Stimulated activated CD8-positive, alpha-beta memory T cell treated with anti-CD3 and anti-CD28 coated beads, Interleukin-12 subunit alpha, Interleukin-12 subunit beta, amount 100 ng/mL, for 24 hours (primary cell): ENCODE measurements around the gene SLC24A3.

ENCODE experiments used
- DNase-seq: peaks from one replicate; pipeline ENCODE4 v3.0.0-alpha.2; 2020; ENCODE audit errors: extremely low read depth

Gene SLC24A3

DNA sequence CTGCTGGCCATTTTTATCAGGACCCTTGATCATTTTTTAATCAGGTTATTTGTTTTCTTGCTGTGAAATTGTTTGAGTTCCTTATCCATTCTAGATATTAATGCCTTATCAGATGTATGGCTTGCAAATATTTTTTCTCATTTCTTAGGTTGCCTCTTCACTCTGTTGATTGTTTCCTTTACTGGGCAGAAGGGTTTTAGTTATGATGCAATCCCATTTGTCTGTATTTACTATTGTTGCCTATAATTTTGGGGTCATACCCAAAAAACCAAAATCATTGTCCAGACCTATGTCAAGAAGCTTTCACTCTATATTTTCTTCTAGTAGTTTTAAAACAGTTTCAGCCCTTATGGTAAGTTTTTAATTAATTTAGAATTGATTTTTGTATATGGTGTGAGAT lies 172.5 kb downstream of the SLC24A3 start:
- DNase-seq = no peak

DNA sequence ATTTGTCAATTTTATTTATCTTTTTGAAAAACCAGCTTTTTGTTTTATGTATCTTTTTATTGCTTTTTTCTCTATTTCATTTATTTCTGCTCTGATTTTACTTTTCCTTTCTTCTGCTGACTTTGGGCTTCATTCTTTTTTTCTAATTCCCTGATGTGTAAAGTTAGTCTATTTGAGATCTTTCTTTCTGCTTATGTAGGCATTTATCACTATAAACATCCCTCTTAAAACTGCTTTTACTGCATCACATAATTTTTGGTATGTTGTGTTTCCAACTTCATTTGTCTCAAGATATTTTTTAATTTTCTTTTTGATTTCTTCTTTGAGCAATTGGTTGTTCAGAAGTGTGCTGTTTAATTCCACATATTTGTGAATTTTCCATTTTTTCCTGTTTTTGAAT lies 174.8 kb downstream of the SLC24A3 start:
- no peak for DNase-seq

DNA sequence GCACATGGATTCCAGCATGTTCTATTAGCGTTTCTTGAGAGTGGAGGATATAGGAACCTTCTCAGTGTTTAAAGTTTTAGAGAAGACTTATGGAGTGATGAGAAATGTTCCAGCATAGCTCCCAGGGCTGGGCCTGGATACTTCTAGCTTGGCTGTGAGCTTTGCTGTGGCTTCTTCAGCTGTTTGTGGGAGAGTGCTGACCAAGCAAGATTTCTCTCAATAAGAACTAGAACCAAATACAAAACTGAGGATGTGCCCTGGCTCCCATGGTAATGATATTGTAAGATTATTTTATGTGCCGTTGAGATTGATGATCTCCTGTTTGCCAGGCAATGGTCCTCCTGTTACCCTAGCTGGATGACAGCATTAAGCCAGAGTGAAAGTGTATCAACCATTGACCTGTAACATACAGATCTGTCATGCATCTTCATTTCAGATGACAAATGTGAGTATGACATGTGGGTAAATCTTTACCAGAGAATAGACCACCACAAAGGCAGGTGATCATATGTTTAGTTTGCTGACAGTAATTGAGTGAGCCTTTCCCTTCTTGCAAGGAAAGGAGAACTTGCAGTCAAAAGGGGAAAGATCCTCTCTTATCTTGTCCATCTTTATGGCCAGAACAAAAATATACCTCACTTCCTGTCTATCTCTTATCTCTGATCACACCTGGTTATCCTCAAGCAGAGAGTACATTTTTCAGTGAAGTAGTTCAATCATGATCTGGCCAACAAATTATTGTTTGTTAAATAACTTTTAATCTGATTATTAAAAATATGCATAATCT lies 180.1 kb downstream of the SLC24A3 start:
- DNase-seq = no peak

DNA sequence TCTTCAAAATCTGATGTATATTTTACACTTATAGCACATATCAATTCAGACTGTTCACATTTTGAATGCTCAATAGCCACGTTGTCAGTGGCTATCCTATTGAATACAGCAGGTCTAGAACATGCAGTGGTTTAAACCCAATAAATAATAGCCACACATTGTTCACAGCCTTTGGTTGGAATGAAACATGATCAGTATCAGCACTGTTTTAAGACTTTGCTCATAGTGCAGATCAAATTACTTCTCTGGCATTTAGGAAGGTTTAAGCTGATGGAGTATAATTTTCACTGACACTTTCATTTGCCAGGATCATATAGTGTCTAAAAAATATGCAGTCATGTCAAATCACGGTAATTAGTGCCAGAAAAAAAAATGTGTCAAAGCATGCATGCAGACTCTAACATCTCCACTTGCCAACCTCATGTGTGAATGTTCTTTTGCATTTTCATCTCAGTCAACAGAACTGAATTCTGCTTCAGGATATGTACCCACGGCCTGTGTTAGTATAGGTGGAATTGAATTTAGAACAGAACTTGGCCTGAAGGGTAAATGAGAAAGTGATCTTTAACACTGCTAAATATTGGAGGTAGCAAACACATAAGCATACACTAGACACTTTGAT lies 184.1 kb downstream of the SLC24A3 start:
- DNase-seq = no peak

DNA sequence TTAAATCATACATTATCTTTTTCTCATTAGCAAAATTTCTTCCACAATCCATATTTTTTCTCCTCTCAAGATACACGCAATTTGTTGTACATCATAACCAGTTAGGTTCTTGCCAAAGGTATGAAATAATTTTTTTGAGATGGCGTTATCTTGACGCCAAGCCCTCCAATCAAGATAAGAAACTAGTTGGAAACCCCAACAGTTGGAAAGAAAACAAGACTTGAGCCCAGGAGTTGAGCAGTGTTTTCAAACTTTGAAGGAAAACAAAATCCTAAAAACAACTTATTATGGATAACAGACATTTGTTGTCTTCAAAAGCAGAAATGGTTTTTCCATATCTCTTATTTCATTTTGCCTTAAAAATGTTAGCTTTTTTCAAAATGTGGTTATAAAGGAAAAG lies 184.8 kb downstream of the SLC24A3 start:
- no peak for DNase-seq

DNA sequence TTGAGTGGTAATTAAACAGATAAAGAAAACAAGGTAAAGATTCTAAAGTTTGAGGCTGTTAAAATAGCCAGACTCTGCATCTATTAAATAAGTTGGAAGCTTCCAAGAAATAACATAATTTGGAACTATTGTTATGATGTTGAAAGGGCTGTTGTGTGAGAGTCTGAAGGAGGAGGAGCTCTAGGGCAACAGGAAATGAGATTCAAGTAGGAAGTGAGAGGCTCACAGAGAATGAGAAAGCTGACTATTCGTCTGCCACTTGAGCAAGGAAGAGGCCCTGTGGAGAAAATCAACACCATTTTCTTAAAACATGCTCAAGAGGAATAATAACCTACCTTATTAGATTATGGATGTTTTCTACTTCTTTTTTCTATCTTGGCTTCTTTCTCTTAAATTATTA lies 185.2 kb downstream of the SLC24A3 start:
- no peak for DNase-seq

DNA sequence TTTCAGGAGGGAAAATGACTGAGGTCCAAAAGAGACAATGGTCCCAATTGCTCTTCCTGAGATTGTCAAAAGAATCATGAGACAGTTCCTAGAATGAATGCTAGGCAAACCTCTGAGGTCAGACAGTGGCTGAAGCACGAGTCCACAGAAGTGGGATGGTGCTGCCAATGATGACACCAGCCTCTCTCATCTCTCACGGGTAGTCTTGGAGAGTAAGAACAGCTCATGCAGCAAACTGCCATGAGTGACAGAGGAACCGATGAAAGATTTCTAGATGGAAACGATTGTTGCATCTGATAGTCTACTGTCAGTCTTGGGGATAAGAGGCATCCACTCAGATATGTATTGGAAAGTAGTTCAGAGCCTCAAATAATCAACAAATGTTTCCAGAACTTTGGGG lies 188.7 kb downstream of the SLC24A3 start:
- DNase-seq = no peak

DNA sequence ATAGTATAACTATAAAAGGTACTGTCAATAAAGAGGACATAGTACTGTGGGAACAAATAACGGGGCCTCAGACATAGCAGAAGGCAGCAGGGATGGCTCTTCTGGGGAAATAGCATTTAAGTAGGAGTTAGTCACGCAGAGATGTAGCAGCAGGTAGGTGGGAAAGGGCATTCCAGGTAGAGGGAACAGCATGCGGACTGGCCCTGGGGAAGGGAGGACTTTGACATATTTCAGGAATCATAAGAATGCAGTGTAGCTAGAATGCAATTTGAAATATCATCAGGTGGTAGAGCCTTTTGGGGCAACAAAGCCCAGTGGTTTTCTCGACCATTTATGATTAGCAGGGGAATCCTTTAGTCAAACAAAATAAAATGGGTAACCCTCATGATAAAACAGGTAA lies 191.1 kb downstream of the SLC24A3 start:
- no peak for DNase-seq

DNA sequence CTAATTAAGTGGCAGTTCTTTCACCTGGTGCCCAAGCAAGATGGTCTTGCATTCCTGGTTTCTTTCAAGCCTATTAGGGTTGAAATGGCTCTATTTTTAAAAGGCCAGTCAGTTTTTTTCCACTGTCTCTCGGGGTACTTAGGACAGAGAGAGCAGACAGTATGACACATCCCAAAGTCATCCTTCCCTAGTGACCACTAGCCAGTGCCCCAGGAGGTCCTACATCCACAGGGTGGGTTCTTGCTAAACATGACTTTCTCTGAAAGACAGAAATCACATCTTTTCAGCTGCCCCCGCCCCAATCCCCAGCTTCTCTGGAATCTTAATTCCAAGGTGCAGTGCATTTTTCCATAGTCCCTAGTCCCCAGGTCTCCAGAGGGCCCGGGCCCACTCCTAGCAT lies 192.4 kb downstream of the SLC24A3 start:
- no peak for DNase-seq

DNA sequence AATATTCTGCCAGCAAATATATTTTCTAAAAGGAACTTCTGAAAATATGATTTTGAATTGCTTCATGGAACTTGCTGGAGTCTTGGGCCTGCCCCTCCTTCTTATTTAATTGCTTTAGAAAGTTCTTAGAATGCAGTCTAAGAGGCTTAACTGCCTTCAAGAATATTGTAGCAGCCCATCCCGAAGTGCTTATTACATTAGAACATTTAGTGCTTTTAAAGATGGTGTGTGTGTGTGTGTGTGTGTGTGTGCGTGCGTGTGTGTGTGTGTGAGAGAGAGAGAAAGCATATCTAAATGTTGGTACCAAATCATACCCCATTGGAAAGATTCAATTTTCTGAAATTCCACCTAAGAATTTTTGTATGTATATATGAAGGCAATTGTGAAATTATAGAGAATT lies 193.5 kb downstream of the SLC24A3 start:
- no peak for DNase-seq

DNA sequence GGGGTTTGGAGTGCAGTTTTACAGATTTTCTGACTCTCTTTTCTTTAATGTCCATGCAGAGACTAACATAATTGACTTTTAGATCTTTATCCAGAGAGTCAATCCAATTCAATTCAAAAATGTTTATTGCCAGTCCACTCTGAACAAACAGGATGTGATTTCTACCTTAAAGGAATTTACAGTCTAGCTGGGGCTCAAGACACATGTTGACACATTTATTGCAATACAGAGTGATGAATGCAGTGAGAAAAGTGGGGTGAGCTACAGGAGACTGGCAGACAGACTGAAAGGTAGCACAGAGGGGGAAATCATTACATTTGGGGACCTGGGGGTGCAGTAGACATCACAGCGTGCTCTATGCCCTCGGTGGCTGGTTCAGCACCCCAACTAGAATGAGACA lies 193.9 kb downstream of the SLC24A3 start:
- DNase-seq = no peak

DNA sequence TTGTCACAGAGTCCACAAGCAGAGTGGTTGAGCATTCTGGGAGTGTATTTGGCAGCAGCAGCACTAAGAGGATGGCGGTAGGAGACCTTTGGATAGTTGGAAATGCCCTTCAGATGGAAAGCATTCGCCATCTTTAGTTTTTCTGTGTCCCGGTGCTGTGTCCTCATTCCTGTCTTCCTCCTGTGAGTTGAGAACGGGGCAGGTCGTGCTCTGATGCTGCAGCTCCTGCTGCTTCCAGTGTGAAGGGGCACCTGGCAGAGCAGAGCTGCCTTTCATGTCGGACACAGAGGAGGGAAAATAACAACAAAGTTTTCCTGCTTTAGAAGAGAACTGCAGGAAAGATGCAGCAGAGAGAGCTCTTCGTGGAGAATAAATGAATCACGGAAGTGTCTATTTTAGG lies 194.8 kb downstream of the SLC24A3 start:
- DNase-seq = no peak

DNA sequence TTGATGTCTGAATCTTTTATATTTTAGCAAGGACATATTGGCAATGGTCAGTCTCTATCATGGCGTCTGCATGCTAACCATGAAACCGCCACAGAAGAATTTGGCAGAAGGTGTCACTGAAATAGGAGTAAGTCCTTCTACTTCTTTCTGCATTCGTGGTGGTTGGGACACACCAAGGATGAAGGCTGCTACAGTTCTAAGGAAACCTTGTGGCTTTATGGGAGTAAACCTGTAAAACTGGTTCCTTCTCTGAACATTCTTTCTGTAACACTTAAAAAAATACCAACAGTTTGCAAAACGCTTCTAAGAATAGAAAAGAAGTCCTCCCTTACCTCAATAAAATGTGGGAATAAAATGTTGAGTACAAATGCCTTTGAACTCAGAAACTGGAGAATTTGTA lies 195.3 kb downstream of the SLC24A3 start:
- DNase-seq = no peak

DNA sequence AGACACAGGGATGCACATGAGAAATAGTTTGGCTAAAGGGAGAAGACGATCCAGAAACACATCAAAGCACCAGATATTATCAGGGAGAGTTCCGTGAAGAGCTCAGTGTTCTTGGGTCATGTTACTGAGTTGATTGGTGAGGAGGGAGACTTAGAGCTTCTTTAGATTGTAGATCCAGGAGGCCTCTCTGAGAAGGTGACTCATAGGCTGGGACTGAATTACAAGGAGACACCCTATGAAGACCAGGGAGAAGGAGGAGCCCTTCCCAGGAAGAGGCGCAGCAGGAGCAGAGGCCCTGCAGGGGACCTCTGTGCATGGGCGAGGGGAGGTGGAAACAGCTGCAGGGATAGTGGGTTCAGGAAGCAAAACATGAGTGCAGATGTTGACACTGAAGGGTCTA lies 196.5 kb downstream of the SLC24A3 start:
- no peak for DNase-seq

DNA sequence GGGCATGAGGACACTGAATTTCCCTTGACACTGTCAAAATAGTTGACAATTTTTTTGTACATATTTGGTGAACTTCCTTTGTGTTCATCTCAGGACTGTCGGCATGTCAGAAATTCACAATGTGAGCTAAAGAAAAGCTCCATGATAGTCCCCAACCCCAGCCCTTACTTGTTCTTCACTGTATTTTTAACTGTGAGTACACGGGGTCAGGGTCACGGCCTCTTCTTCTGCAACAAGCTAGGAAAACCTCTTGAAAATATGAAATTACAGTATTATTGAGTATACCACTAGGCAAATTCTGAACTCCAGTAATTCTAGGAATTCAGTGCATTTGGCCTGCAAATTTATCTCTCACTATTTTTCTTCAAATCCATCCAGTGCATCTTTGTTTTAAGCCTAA lies 199.4 kb downstream of the SLC24A3 start:
- no peak for DNase-seq

DNA sequence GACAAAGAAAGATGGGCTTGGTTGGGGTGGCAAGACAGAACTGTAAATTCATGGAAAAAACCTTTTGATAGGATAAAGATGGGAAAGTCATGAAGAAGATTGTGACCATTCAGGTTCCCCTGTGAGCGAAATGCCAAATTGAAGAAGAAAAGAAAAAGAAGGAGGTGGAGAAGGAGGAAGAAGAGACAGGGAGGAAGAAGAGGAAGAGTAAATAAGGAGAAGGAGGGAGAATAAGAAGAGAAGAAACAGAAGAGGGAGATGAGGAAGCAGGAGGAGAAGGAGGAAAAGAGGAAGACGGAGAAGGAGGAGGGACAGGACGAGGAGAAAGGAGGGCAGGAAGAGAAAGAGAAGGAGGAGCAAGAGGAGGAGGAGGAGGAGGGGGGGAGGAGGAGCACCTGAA lies 199.8 kb downstream of the SLC24A3 start:
- no peak for DNase-seq

DNA sequence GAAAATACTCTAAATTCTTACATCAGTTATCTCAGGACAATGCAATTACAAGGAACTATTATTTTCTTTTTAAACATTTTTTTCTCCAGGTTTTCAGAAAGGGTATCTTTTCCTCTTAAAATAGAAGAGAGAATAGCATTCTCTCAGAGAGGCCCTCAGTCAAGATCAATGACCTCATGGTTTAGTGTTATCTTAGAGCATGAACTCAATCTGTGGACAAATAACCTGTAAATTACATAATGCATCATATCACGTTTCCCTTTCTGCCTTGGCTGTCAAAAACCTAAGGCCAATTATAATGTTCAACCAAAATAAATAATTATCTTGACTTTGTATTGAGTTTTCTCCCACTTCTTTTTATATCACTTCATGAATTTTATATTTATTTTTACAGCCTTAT lies 202.2 kb downstream of the SLC24A3 start:
- no peak for DNase-seq

DNA sequence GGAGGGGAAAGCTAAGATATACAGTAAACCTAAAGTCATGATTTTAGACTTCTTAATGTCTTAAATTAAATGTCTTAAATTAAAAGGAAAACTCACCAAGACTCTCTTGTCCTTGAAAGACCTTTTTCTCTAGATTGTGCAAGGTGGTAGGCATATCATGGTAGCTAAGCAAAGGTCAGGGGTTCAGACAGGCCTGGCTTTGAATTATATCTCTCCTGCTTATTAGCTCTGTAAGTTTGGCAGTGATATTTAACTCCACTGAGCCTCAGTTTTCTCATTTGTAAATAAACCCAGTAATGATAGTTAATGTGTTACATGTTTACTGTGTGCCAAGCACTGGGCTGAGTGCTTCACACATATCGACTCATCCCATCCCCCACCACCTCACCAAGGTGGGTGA lies 203.3 kb downstream of the SLC24A3 start:
- no peak for DNase-seq

DNA sequence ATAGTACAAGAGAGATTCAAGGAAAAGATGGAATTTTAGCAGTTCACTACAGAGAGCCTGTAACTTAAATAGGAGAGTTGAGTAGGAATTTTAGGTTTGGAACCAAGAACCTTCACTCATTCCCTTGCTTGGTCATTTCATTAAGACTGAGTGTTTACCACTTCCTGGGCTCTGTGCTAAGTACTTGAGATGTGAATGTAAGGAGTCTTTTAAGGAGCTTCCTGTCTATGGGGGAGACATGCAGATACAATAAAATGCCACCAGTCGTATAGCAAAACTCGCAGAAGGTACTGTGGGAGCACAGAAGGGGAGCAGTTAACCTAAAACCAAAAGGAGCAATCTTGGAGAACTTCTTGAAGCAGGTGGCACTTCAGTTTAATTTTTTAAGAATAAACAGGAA lies 204.2 kb downstream of the SLC24A3 start:
- DNase-seq = no peak

DNA sequence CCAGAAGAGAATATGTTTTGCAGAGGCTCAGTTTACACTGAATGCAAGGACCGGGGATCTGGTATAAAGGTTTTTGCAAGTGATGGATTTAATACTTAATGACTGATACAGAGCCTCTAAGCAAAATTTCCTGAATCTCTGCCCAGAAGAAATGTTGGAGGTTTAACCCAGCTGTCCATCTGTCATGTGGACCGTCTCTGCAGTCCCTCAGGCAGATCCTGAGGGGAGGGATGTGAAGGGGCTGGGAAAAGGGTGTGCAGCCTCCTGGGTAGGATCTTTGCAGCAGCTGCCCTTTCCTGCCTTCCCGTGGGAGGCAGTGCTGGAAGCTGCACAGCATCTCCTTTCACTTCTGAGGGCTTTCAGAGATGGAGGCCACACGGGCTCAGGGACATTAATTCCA lies 207.0 kb downstream of the SLC24A3 start:
- no peak for DNase-seq

DNA sequence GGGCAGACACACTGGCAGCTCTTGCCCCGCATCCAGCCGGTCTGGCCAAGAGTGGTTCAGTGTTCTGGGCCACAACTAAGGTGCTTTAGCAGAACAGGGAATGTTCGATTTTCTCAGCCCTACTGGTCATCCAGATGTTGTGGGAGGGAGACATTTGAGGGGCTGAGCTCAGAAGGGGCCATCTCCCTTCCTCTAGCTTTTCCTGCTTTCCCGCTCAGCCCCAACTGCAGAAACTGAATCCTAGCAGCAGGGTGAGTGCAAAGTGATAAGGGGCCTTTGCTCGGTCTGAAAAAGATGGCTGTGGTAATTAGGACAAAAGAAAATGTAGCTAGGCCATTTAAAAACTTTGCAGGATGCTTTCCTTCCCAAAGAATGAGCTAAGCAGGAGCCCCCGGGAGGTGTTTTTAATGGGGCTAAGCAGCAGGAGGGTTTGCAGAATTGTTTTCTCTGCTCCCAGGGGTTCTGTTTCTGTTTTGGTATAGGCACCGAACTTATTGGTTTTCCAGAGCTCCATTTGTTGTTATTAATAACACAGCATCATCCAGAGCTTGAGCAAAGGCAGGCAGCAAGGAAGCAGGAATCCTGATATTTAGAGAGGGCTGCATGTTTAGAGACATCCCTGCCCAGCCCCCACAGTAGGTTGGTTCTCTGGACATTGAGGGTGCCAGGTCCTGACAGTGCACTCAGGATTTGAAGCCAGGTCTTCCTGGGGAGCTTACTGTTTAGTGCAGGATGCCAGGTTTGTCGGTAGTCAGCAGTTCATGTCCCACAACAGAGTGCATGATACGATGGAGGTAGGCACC lies 210.9 kb downstream of the SLC24A3 start:
- no peak for DNase-seq

DNA sequence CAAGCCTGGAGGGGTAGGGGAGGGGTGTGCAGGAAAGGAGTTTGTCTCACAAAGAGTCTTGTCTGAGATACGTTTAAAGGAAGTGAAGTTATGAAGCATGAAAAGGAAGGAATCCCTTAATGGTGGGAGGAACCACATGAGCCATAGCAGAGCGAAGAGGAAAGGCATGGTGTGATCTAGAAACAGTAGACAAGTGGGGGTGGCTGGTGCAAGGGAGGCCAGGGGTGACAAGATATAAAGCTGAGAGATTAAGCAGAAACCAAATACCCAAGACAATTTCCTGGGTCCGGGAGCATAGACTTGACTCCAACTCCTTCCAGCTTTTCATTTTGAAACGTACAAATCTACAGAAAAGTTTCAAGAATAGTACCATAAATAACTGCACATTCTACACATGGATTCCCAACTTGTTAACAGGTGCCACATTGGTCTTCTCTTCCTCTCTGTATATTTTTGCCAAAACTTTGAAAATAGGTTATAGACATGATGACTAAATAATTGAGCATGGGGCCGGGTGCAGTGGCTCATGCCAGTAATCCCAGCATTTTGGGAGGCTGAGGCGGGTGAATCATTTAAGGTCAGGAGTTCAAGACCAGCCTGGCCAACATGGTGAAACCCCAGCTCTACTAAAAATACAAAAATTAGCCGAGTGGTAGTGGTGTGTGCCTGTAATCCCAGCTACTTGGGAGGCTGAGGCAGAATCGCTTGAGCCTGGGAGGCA lies 211.6 kb downstream of the SLC24A3 start:
- no peak for DNase-seq
